Eye (tissue), 1 donor: ENCODE data around the gene TGFBR1.

Experiments
- DNase-seq: peaks from one replicate; pipeline ENCODE4 v3.0.0-alpha.2; 2015

TGFBR1 gene

DNA sequence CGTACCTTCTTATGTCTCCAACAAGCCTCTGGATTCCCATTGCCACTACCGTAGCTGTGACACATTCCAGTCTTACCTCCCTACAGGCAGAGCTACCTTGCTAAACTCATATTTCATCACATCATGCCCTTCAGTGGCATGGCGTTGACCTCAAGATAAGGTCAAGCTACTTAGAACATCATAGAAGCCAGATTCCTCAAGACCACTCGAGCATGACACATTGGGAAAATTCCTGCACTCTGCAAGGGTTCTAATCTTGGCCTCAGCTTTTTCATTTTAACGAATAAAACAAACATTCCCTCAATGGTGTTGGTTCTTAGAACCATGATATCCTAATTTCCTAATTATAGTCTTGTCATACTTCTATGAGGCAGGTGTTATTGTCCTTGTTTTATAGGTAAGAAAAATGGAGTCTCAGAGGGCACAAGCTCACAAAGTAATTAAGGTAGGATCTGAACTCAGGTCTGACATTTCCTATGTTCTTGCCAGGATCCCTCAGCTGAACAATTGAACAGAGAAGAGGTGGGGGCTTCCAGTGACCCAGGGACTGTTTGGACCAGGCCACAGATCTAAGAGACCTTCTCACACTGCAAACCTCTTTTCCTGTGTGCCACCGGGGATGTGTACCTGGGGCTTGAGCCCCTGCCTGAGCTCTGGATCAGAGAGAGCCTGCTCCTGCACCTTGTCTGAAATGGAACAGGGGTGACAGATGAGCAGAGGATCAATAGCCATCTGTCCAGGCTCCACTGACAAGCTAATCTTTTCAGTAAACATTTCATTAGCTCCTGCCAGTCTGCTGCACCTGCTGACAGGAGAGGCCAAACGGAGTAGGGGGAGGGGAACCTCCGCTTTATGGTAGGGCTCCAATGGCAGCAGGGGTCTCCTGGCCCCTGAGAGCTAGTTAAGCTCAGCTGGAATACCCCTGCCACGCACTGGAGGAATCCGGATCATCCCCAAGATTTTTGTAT, 67.5 kb downstream of the TGFBR1 start:
- peak; percentile 74 for DNase-seq

DNA sequence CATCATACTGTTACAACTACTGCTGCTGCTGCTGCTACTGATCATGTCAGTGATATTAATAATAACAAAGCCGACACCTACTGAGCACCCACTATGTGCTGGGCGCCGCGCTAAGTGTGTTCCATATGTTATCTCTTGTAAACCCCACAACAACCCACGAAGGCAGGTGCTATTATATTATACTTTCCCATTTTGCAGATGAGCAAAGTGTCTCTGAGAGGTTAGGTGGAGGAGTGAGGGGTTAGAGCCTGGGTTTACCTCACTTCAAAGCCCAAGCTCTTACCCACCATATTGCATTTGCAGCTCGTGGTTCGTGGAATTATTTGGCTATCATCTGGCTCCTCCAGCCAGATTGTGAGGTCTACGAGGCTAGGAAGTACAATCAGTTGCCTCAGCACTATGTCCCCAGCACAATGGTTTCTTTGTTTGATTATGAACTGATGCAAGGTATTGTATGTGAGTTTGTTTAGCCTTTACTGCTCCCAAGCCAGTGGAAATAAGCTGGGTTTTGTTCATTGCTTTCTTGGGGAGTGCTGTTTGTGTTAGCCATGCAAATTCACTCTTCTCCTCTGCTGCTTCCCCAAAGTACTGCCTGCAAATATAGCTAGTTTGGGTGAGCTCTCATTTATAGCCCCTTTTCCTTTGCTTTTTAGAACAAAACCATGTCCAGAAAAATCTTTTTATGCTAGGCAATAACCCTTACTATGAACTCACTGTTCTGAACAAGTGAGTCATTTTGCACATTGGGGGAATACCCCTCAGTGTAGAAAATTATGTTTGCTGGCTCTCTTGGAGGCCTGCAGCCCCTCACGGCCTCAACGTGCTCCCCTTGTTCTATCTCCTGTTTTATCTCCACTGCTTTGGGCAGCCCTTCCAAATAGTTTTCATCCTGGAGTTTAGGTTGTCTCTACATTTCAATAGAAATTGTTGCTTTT, 68.9 kb downstream of the TGFBR1 start:
- DNase-seq: peak; percentile 54

DNA sequence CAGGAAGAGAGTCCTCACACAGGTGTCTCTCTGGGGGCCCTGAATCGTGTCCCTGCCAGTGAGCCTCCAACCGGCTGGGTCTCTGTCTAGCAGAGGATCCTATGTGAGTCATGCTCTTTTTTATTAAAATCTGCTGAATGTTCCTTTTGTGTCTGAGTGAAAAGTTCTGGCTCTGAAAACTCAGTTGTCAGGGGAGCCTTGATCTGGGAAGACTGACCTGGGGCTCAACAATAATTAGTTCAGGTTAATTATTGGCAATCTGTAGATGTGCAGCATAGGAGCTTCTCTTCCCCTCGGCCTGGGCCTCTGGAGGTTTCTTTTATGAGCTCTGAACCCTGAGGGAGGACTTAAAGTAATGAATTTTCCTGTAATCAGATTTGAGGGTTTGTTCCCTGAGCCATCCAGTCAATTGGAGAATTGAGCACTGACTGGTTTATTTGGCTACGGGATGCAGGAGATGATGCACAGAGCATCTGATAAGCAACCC, 71.7 kb downstream of the TGFBR1 start:
- no peak for DNase-seq

DNA sequence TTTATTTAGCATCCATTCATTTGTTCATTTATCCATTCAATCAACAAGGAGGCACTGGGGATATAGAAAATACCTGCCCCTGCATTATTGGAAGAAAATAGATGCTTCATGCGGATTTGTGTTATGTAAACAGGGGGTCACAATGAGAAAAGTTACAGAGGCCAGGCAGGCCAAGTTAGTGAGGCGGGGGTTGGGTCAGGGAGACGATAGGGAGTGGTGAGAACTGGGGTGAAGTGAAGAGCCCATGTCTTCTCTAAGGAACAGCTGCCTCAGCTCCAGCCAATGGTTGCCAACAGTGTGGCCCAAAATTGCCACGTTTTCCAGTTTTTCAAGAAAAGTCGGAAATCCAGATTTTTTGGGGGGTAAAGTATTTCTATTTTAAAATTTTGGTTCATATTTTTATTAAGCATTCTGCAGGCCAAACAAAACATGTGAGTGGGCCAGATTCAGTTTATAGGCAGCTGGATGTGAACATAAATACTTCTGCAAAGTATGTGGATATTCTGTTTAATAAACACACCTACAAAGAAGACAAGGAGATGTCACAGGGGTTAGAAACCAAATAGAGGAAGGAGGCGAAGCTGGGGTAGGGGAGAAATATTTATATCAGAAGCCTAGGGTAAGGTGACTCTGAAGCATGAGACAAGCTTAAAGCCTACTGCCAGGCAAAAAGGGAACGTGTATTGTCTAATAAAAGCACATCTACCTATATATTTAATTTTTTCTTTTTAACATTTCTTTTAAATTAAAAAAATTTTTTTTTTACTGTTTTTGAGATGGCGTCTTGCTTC, 72.9 kb downstream of the TGFBR1 start:
- DNase-seq: no peak

DNA sequence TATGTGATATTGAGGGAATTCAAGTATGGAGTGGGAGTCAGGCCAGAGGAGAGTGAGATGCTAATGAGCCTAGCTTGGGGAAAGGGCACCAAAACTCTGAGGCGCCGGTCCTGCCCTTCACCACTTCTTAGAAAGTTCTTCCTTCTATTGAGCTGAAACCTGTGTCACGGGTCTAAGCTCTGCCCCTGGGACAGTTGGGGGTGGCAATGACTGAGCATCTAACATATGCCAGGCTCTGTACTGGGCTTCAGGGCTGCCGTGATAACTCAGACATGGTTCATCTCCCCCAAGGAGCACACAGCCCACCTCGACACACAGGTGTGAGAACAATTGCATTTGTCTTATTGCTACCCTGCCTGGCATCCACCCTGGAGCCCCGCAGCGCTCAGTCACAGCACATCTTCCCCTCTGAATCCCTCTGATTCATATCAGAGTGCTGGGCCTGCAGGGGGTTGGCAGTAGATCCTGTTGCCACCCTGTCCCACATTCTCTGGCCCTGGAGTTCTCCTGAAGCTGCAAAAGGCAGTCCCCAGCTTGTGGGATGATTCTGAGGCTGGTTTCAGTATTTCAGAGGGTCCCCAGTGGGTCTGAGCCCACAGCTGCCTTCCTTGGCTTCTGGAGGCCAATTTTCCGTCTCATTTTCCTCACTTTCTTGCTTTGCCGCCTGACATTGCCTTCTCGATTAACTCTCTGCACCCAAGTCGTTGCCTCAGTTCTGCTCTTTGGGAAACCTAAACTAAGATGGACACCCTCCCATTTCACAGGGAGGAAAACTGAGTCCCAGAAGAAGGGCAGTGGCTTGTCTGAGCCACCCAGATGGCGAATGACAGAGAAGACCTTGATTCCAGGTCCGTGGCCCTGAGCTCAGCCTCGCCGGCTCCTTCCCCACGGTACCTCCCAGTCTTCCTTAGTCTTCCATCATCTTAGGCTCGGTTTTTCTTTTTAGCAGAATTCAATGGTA, 74.3 kb downstream of the TGFBR1 start:
- no peak for DNase-seq

GRCh38 chr9:99180199-99180598, 75.3 kb downstream of the TGFBR1 start:
- DNase-seq: no peak

GRCh38 chr9:99180662-99181061, 75.7 kb downstream of the TGFBR1 start:
- no peak for DNase-seq

DNA sequence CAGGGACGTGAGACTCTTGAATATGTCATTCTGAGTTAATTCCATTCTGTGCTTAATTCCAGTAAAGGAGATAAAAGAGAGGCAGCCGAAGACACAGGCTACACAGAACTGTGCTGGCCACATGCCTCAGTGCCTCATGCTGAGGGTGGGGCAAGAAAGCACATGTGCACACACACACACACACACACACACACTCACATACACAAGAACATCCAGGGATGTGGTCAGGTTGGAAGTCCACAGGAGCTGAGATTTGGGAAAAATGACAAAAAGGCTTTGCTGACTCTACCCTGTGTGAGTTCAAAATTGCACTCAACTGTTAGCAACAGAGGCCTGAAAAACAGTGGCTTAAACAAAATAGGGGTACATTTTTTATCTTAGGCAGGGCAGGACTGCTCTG, 76.3 kb downstream of the TGFBR1 start:
- DNase-seq: no peak

- no peak for DNase-seq
These were observed 76.7 kb downstream of the TGFBR1 start for GRCh38 chr9:99181621-99182020.

DNA sequence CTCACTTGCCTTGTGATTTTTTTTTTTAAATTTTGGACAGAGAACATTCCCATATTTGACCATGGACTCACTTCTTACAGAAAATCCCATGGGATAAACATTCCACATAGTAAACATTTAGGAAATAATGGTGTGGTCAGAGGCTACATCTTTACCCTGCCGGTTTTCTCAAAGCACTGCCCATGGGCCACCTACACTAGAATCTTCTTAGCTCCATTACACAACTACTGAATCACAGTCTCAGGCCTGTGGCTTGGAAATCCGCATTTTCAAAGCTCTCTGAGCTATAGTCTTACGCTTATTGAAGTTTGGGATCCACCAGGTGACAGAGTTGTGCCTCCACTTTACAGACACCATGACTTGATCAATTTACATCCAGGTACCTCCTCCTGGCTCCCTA, 77.4 kb downstream of the TGFBR1 start:
- DNase-seq: no peak

GRCh38 chr9:99183616-99184015, 78.7 kb downstream of the TGFBR1 start:
- no peak for DNase-seq

GRCh38 chr9:99184110-99184474, 79.2 kb downstream of the TGFBR1 start:
- DNase-seq: no peak

DNA sequence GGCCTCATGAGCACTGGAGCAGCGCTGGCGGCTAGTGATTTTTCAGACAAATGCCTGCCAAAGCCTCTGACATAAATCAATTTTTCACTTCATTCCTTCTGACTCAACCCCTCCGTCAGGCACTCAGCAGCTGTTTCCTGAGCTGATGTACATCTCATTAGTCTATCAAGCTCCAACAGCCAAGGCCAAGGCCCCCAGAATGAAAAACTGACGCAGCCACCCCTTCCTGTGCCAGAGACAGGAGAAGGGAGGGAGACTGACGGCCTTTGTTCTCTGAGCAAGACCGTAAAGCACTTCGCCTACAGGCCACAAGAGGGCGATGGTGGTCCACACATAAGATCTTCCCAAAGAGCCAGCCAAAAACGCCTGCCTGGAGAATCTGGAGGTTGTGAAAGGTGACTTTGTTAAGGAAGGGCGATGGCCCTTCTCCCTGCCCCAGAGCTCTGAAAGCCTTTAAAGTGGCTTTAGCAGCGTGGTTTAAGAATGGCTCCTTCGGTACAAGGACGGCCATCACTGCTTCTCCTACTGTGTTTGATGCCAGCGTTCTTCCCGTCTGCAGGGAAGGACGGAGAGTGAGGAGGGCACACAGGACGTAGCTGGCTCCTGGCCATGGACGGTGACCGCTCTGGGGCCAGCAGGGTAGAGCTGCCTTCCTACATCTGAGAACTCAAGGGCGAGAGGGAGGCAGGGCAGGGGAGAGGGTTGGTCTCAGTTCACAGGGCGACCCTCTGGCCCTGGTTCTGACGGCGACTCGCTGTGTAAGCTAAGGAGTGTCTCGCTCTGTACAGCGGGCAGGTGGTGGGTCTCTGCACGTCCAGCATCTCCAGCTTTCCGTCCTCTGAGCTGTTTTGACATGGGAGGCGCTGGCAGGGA, 79.8 kb downstream of the TGFBR1 start:
- DNase-seq: peak; percentile 98

- DNase-seq: no peak
These were observed 80.4 kb downstream of the TGFBR1 start for GRCh38 chr9:99185348-99185632.

DNA sequence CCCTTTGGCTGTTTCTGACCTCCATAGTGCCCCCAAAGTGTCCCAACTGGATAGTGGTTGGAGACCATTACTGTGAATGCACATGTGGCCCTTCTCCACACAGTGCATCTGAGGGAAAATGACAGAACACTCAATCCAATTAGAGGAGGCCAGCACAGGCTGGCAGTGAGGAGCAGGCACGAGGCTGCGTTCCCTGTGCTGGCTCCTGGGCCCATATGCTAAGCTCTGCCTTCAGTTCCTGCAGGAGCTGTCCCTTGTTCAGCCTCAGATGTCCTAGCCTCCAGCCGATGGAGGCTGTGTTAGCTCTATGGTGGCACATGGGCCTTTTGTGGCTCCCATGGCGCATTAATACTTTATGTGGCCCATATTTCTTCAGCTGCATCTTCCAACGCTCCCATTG, 81.0 kb downstream of the TGFBR1 start:
- peak; percentile 62 for DNase-seq

- no peak for DNase-seq
These were observed 82.4 kb downstream of the TGFBR1 start for GRCh38 chr9:99187311-99187710.

DNA sequence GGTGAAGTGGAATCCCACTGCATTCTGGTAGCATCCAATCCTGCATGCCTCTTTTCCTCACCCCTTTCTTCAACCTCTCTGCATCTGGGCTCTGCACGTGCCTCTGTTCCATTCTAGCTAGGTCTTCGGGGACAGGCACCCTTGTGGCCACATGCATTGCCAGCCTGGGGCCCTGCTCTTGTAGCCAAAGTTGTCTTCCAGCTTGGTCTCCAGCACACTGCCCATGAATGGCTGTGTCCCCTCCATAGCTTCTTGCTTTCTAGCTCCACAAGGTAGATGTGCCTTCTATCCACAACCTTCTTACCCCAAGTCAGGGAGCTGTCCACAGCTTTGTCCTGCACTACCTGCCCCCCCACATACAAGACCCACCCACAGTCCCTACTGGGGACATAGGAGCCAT, 84.3 kb downstream of the TGFBR1 start:
- no peak for DNase-seq

GRCh38 chr9:99189887-99190596, 85.1 kb downstream of the TGFBR1 start:
- DNase-seq: no peak

DNA sequence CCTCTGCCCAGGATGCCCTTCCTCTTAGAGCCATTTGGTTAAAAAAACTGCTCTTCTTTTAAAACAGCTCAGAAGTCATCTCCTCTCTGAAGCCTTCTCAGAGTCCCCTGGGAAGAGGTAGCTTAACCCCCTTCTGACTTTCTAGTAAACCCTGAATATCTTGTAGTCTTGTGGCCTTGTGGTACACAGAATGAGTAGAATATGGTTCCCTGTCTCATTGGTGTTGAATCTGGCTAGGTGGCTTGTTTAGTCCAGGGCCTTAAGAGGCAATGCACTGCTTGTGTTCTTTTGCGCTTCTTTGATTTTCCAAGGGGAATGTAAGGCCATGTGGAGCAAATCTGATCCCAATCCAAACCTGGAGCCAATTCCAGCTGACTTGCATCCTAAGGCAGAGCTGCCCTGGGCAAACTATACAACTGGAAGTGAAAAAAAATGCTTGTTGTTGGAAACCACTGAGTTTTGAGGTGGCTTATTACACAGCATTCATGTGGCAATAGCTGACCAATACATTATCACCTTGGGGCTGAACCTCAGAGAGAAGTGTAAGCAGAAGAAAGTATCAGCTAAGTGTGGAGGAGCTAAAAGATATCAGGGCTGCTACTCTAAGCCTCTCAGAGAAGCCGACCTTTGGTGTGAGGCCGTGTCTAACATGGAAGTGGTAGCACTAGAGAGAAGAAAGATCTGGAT, 85.8 kb downstream of the TGFBR1 start:
- no peak for DNase-seq
